Measurements from ENCODE around the gene DUSP1. TPM values are rescaled to one million over a fixed set of nuclear protein-coding genes. Genes with fewer than 3 reads are reported as not detected.

The DUSP1 gene
- total and polyA plus RNA-seq, 2 of the 13 experiments (the other 11 are each of a cell fraction or from before 2014, with no cell fraction given) = 27.1 to 55.5 TPM

- POLR2A ChIA-PET = no interaction called here
- Histone ChIP-seq H3K4me1 (ENCODE audit: insufficient read depth, low read length) (peaks cover 72% of the 10 kb centered on the region), H3K36me3 (replicated peaks in 1 of 2; ENCODE audit: control insufficient read depth in 1 of 2, insufficient read depth in 2 of 2, low read length in 2 of 2) (no peaks in the 10 kb centered on the region), H3K9me3 (ENCODE audit: low read length) (no peaks in the 10 kb centered on the region), H3K4me3 (replicated peaks in 1 of 3; ENCODE audit: insufficient read depth in 1 of 3, low read depth in 2 of 3, low read length in 3 of 3) (no peak overlapping the region), H4K20me1 (ENCODE audit: insufficient read depth, low read length) (no peaks in the 10 kb centered on the region), H3K9ac (ENCODE audit: insufficient read depth, low read depth, low read length) (no peak overlapping the region), H3K27me3 (ENCODE audit: control insufficient read depth in 1 of 2, insufficient read depth in 2 of 2, low read length in 2 of 2) (peaks cover 4 to 26% of the 10 kb centered on the region in 2 experiments; a peak in 4 of 5 replicates), H2AFZ (ENCODE audit: low read length) (no peak overlapping the region), H3K4me2 (ENCODE audit: low read depth, low read length) (no peak overlapping the region), H3K79me2 (ENCODE audit: insufficient read depth, low read length) (no peaks in the 10 kb centered on the region), H3K27ac (ENCODE audit: extremely low read length, insufficient read depth, low read length) (no peak overlapping the region)
- ATAC-seq = no peak
- intact Hi-C loops (cut with micrococcal nuclease; ENCODE audit: unreplicated experiment) (no loop called here), in situ Hi-C loops (cut with HindIII; ENCODE audit: extremely low pct_ligation_motif_present, low pct_unique_long_range_greater_than_20kb) (loop anchor here (25.0 kb wide), 1 partner anchor 414 kb away; the partner anchor contains the start of gene BNIP1)
- CTCF ChIA-PET (ENCODE audit: low intra/inter-chr PET ratio, low total read pairs) = no interaction called here
- no peak for DNase-seq (ENCODE audit: low spot score)
- TF ChIP-seq ISX (CRISPR knock-in tag; conservative IDR thresholded peaks at IDR 0.05) = no peak
- TF ChIP-seq ZFP82 (CRISPR knock-in tag; IDR thresholded peaks at IDR 0.05; ENCODE audit: borderline replicate concordance) = no peak
- no peak for TF ChIP-seq MIXL1 (CRISPR knock-in tag; IDR thresholded peaks at IDR 0.05)
- no peak for TF ChIP-seq HOXA3 (CRISPR knock-in tag; IDR thresholded peaks at IDR 0.05)
- no peak for TF ChIP-seq MEF2D (CRISPR knock-in tag; IDR thresholded peaks at IDR 0.05)
- FAIRE-seq = no peak
- 32% methylated on average over 2 of the region's 2 CpGs for WGBS (ENCODE audit: low lambda C conversion rate)
- BruUV-seq (replicated peaks) = no TSS peak
Observed at GRCh38 chr5:172723508-172723907, 47.5 kb downstream of the DUSP1 start.

- no TSS peak for BruUV-seq (replicated peaks)
- Histone ChIP-seq H3K4me1 (ENCODE audit: insufficient read depth, low read length) (peaks cover 63% of the 10 kb centered on the region), H4K20me1 (ENCODE audit: insufficient read depth, low read length) (no peaks in the 10 kb centered on the region), H3K4me3 (replicated peaks in 1 of 3; ENCODE audit: insufficient read depth in 1 of 3, low read depth in 2 of 3, low read length in 3 of 3) (no peak overlapping the region), H2AFZ (ENCODE audit: low read length) (no peak overlapping the region), H3K9ac (ENCODE audit: insufficient read depth, low read depth, low read length) (no peak overlapping the region), H3K4me2 (ENCODE audit: low read depth, low read length) (no peak overlapping the region), H3K27me3 (ENCODE audit: control insufficient read depth in 1 of 2, insufficient read depth in 2 of 2, low read length in 2 of 2) (peaks cover 4 to 26% of the 10 kb centered on the region in 2 experiments; a peak in 4 of 5 replicates), H3K79me2 (ENCODE audit: insufficient read depth, low read length) (no peaks in the 10 kb centered on the region), H3K9me3 (ENCODE audit: low read length) (no peaks in the 10 kb centered on the region), H3K36me3 (replicated peaks in 1 of 2; ENCODE audit: control insufficient read depth in 1 of 2, insufficient read depth in 2 of 2, low read length in 2 of 2) (no peaks in the 10 kb centered on the region), H3K27ac (ENCODE audit: extremely low read length, insufficient read depth, low read length) (no peak overlapping the region)
- ChIA-PET POLR2A (no interaction called here), CTCF (ENCODE audit: low intra/inter-chr PET ratio, low total read pairs) (no interaction called here)
- DNase-seq (ENCODE audit: low spot score) (no peak), FAIRE-seq (no peak), ATAC-seq (no peak)
- TF ChIP-seq ZNF407 (CRISPR knock-in tag; IDR thresholded peaks at IDR 0.05; ENCODE audit: not compliant biosample characterization) = no peak
- intact Hi-C loops (cut with micrococcal nuclease; ENCODE audit: unreplicated experiment) (no loop called here), in situ Hi-C loops (cut with HindIII; ENCODE audit: extremely low pct_ligation_motif_present, low pct_unique_long_range_greater_than_20kb) (loop anchor here (25.0 kb wide), 1 partner anchor 415 kb away; the partner anchor contains the start of gene BNIP1)
- 42% methylated on average over 12 of the region's 12 CpGs for WGBS (ENCODE audit: low lambda C conversion rate)
Observed at GRCh38 chr5:172722327-172722815, 48.6 kb downstream of the DUSP1 start.
